Keratinocyte (primary cell): ENCODE measurements around the gene VPS13A. TPM values are rescaled to one million over a fixed set of nuclear protein-coding genes. Genes with fewer than 3 reads are reported as not detected.

Source experiments
- DNase-seq: peaks from one replicate; pipeline ENCODE4 v3.0.0-alpha.2; 2011; ENCODE audit warnings: low read depth, missing footprints, low spot score
- FAIRE-seq: peaks from 2 replicates; lab custom pipeline; 2011; peaks lifted over from hg19 to GRCh38; lab: Jason Lieb, UNC
- H2AFZ ChIP-seq: 2 replicates; pipeline ENCODE4 v1.6.0; 2012; ENCODE audit warnings: low read length, control low read depth, inconsistent platforms; ENCODE audit not compliant: control insufficient read depth
- H3K27ac ChIP-seq: 2 replicates; pipeline ENCODE4 v1.5.1; 2011; ENCODE audit warnings: low read length; ENCODE audit not compliant: control insufficient read depth, insufficient read depth
- H3K27me3 ChIP-seq: 3 replicates; pipeline ENCODE4 v1.6.0; 2011; ENCODE audit warnings: low read length; ENCODE audit not compliant: control insufficient read depth, insufficient read depth; ENCODE audit errors: extremely low read depth
- H3K36me3 ChIP-seq, 2 experiments: 2 replicates in 1 of 2; 3 replicates in 1 of 2; pipeline ENCODE4 v1.5.1; 2011; ENCODE audit warnings: low read length in 2 of 2, mild to moderate bottlenecking in 1 of 2; ENCODE audit not compliant: control insufficient read depth in 2 of 2, insufficient read depth in 2 of 2; ENCODE audit errors: extremely low read depth in 1 of 2
- H3K4me1 ChIP-seq: 3 replicates; pipeline ENCODE4 v1.5.1; 2011; ENCODE audit warnings: low read length; ENCODE audit not compliant: control insufficient read depth, insufficient read depth; ENCODE audit errors: extremely low read depth
- H3K4me2 ChIP-seq: 3 replicates; pipeline ENCODE4 v1.6.0; 2011; ENCODE audit warnings: low read depth, low read length; ENCODE audit not compliant: control insufficient read depth, insufficient read depth; ENCODE audit errors: extremely low read depth
- H3K4me3 ChIP-seq, 3 experiments: fragments of 200-600 bp in 1 of 3; sonication (generic) in 1 of 3; 2 replicates in 2 of 3; 3 replicates in 1 of 3; pipeline ENCODE4 v1.5.1; 2011 to 2016; ENCODE audit warnings: low read length in 3 of 3, mild to moderate bottlenecking in 3 of 3, control low read depth in 2 of 3, inconsistent platforms in 1 of 3, low read depth in 1 of 3, mixed read lengths in 1 of 3, mixed run types in 1 of 3, moderate library complexity in 1 of 3; ENCODE audit not compliant: control insufficient read depth in 2 of 3, insufficient read depth in 2 of 3; ENCODE audit errors: extremely low read depth in 1 of 3
- H3K79me2 ChIP-seq: 2 replicates; pipeline ENCODE4 v1.6.0; 2012; ENCODE audit warnings: low read length; ENCODE audit not compliant: control insufficient read depth, insufficient read depth
- H3K9ac ChIP-seq: 3 replicates; pipeline ENCODE4 v1.6.0; 2011; ENCODE audit warnings: low read length; ENCODE audit not compliant: control insufficient read depth, insufficient read depth; ENCODE audit errors: extremely low read depth
- H3K9me1 ChIP-seq: 3 replicates; pipeline ENCODE4 v1.6.0; 2011; ENCODE audit warnings: low read length; ENCODE audit not compliant: control insufficient read depth, insufficient read depth; ENCODE audit errors: extremely low read depth
- H3K9me3 ChIP-seq: 2 replicates; pipeline ENCODE4 v1.5.1; 2012; ENCODE audit warnings: low read depth, low read length; ENCODE audit not compliant: control insufficient read depth
- H4K20me1 ChIP-seq: 3 replicates; pipeline ENCODE4 v1.6.0; 2011; ENCODE audit warnings: low read length; ENCODE audit not compliant: control insufficient read depth, insufficient read depth; ENCODE audit errors: extremely low read depth
- EZH2 ChIP-seq: IDR thresholded peaks from one replicate; pipeline ENCODE4 v1.6.1; 2012; ENCODE audit warnings: inconsistent platforms, mild to moderate bottlenecking, low read length, moderate library complexity
- dilution Hi-C: fragments of 300-500 bp; cut with MboI; formaldehyde crosslinking; loops from one replicate; pipeline ENCODE4 v1.7.0; 2020; ENCODE audit warnings: low sequenced_read_pairs; ENCODE audit not compliant: extremely low pct_ligation_motif_present
- polyA plus RNA-seq, 5 experiments: library from polyadenylated mRNA; depleted of rRNA in 3 of 5; stranded (reverse) in 3 of 5; stranded (forward) in 1 of 5; unstranded in 1 of 5; fragments of >200 nt; gene quantifications; 1 replicate in 1 of 5; 2 replicates in 3 of 5; 3 replicates in 1 of 5; pipeline versions ENCODE4 v1.2.1 to v1.2.3, GENCODE V29; 2011 to 2012; ENCODE audit warnings: missing spikeins in 2 of 5, low read depth in 1 of 5, low replicate concordance in 1 of 5
- TF ChIP-seq, protein P1 (sequence below), 3 experiments: IDR thresholded peaks in 1 of 3; conservative IDR thresholded peaks in 1 of 3; optimal IDR thresholded peaks in 1 of 3; 2 replicates in 2 of 3; 3 replicates in 1 of 3; pipeline versions ENCODE3 to v1.5.1; 2011; ENCODE audit warnings: low read length in 3 of 3, mild to moderate bottlenecking in 3 of 3, moderate library complexity in 2 of 3, control low read depth in 1 of 3, inconsistent platforms in 1 of 3; ENCODE audit not compliant: insufficient read depth in 2 of 3; ENCODE audit errors: extremely low read depth in 1 of 3

VPS13A gene
- polyA plus RNA-seq, 1 donor (not counting 4 experiments of a cell fraction or from before 2014, with no cell fraction given): 55.3 TPM

DNA sequence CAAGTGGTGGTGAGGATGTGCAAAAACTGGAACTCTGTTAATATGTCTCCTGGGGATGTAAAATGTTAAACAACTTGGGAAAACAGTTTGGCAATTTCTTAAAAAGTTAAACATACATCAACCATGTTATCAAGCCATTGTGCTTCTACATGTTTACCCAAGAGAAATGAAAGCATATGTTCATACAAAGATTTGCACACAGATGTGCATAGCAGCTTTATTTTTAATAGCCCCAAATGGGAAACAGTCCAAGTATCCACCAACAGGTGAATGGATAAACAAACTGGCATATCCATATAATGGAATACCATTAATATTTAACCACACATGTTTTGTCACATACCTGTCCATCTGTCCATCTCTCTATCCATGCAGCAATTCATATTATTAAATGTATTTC, 6.2 kb downstream of the VPS13A start:
- FAIRE-seq (no peak), DNase-seq (no peak)
- H3K9me3 ChIP-seq: no peaks in the 10 kb centered on the region
- no peaks in the 10 kb centered on the region for H3K27me3 ChIP-seq
- H3K27ac ChIP-seq: no peak overlapping the region
- no peak for TF ChIP-seq EZH2
- TF ChIP-seq, protein P1, sequence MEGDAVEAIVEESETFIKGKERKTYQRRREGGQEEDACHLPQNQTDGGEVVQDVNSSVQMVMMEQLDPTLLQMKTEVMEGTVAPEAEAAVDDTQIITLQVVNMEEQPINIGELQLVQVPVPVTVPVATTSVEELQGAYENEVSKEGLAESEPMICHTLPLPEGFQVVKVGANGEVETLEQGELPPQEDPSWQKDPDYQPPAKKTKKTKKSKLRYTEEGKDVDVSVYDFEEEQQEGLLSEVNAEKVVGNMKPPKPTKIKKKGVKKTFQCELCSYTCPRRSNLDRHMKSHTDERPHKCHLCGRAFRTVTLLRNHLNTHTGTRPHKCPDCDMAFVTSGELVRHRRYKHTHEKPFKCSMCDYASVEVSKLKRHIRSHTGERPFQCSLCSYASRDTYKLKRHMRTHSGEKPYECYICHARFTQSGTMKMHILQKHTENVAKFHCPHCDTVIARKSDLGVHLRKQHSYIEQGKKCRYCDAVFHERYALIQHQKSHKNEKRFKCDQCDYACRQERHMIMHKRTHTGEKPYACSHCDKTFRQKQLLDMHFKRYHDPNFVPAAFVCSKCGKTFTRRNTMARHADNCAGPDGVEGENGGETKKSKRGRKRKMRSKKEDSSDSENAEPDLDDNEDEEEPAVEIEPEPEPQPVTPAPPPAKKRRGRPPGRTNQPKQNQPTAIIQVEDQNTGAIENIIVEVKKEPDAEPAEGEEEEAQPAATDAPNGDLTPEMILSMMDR (optimal IDR thresholded peaks at IDR 0.05 in 1 of 3, IDR thresholded peaks at IDR 0.05 in 1 of 3, conservative IDR thresholded peaks at IDR 0.05 in 1 of 3; ENCODE audit: extremely low read depth in 1 of 3, insufficient read depth in 2 of 3, low read length in 3 of 3): no peak
- peaks cover 10% of the 10 kb centered on the region for H3K4me1 ChIP-seq
- H2AFZ ChIP-seq: no peak overlapping the region
- no peak overlapping the region for H3K4me3 ChIP-seq
- H3K4me2 ChIP-seq: no peak overlapping the region
- no peaks in the 10 kb centered on the region for H4K20me1 ChIP-seq
- H3K9me1 ChIP-seq: no peaks in the 10 kb centered on the region
- H3K9ac ChIP-seq: no peak overlapping the region
- H3K36me3 ChIP-seq: no peaks in the 10 kb centered on the region
- dilution Hi-C loops: no loop called here
- H3K79me2 ChIP-seq: peaks cover 96% of the 10 kb centered on the region

DNA sequence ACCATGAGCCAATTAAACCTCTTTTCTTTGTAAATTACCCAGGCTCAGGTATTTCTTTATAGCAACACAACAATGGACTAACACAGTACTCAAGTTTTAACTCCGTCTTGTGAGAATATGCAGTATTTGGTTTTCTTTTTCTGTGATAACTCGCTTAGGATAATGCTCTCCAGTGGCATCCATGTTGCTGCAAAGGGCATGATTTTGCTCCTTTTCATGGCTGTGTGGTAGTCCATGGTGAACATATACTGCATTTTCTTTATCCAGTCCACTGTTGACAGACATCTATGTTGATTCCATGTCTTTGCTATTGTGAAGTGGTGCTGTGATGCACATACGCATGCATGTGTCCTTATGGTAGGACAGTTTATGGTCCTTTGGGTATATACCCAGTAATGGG, 10.9 kb downstream of the VPS13A start:
- TF ChIP-seq, protein P1 (optimal IDR thresholded peaks at IDR 0.05 in 1 of 3, IDR thresholded peaks at IDR 0.05 in 1 of 3, conservative IDR thresholded peaks at IDR 0.05 in 1 of 3; ENCODE audit: extremely low read depth in 1 of 3, insufficient read depth in 2 of 3, low read length in 3 of 3): no peak
- TF ChIP-seq EZH2: no peak
- FAIRE-seq: no peak

More for the DNA sequence above, 10.9 kb downstream of the VPS13A start:
- Histone ChIP-seq H2AFZ (no peak overlapping the region), H3K27ac (no peak overlapping the region), H3K9me3 (no peaks in the 10 kb centered on the region), H3K27me3 (no peaks in the 10 kb centered on the region), H3K4me2 (no peak overlapping the region), H3K36me3 (no peaks in the 10 kb centered on the region), H3K9me1 (no peaks in the 10 kb centered on the region), H3K4me1 (no peaks in the 10 kb centered on the region), H3K9ac (no peak overlapping the region), H3K4me3 (no peak overlapping the region), H3K79me2 (peaks cover 97% of the 10 kb centered on the region), H4K20me1 (peaks cover 3% of the 10 kb centered on the region)
- dilution Hi-C loops: no loop called here
- no peak for DNase-seq
